Sigmoid colon (tissue), 7 donors: ENCODE measurements around the gene DLX3. TPM values are rescaled to one million over a fixed set of nuclear protein-coding genes. Genes with fewer than 3 reads are reported as not detected.

Source experiments
- DNase-seq: peaks from one replicate; pipeline ENCODE4 v3.0.0-alpha.2; 2019
- H3K27ac ChIP-seq, 4 donors: fragments of 200-600 bp; sonication (generic); one replicate each; pipeline ENCODE4 v1.5.1; 2016 to 2019; ENCODE audit warnings: mild to moderate bottlenecking in 1 of 4
- H3K27me3 ChIP-seq, 3 donors: fragments of 200-600 bp; sonication (generic); one replicate each; pipeline ENCODE4 v1.5.1; 2019; ENCODE audit warnings: mild to moderate bottlenecking in 1 of 3
- H3K36me3 ChIP-seq, 4 donors: fragments of 200-600 bp; sonication (generic); one replicate each; pipeline ENCODE4 v1.5.1; 2016 to 2019
- H3K4me1 ChIP-seq, 4 donors: fragments of 200-600 bp; sonication (generic); one replicate each; pipeline ENCODE4 v1.5.1; 2017 to 2019
- H3K4me3 ChIP-seq, 4 donors: fragments of 200-600 bp; sonication (generic); one replicate each; pipeline ENCODE4 v1.5.1; 2017 to 2019; ENCODE audit warnings: mild to moderate bottlenecking in 2 of 4, moderate library complexity in 1 of 4
- H3K9me3 ChIP-seq, 4 donors: fragments of 200-600 bp in 3 of 4; sonication (generic) in 3 of 4; one replicate each; pipeline versions ENCODE4 v1.5.1 to v1.6.1; 2013 to 2019
- EP300 ChIP-seq, 4 donors: sonication (generic); formaldehyde crosslinking; IDR thresholded peaks; one replicate each; pipeline ENCODE4 v1.6.1; 2017; ENCODE audit warnings: antibody characterized with exemption in 4 of 4
- POLR2A ChIP-seq, 2 donors: fragments of 450-650 bp; IDR thresholded peaks; one replicate each; pipeline ENCODE4 v1.6.1; 2016; ENCODE audit warnings: antibody characterized with exemption in 2 of 2, mild to moderate bottlenecking in 2 of 2, moderate library complexity in 2 of 2
- POLR2AphosphoS5 ChIP-seq, 4 donors: sonication (generic); formaldehyde crosslinking; IDR thresholded peaks; one replicate each; pipeline ENCODE4 v1.6.1; 2017; ENCODE audit warnings: antibody characterized with exemption in 4 of 4
- WGBS, 2 donors: extraction: QIAGEN DNeasy Blood & Tissue Kit; methylation state at CpG; one replicate each; pipeline ENCODE4 v1.1.7; 2013; 5-methylcytosine and 5-hydroxymethylcytosine counted together
- intact Hi-C: fragments of 100-400 bp; cut with DNase I; formaldehyde crosslinking; loops from one replicate; pipeline ENCODE4 v1.15.1; 2023
- polyA plus RNA-seq, 3 donors: library from polyadenylated mRNA; stranded (reverse); fragments of 200-250 nt; gene quantifications; one replicate each; pipeline ENCODE4 v1.2.3, GENCODE V29; 2013
- total RNA-seq, 4 donors: library from RNA; depleted of rRNA; stranded (reverse); fragments of >200 nt; gene quantifications; one replicate each; pipeline ENCODE4 v1.1.0, GENCODE V29; 2016
- TF ChIP-seq, protein P1 (sequence below), 4 experiments: fragments of 450-650 bp in 3 of 4; fragments of 200-600 bp in 1 of 4; IDR thresholded peaks; one replicate each; pipeline ENCODE4 v1.5.1; 2016 to 2019; ENCODE audit warnings: antibody characterized with exemption in 4 of 4, mild to moderate bottlenecking in 3 of 4, moderate library complexity in 2 of 4
- donor health status: healthy with polysubstance abuse.
- donor health status: Bipolar disorder and iron deficiency.
- donor health status: healthy.

The DLX3 gene
- total and polyA plus RNA-seq, 7 donors = 0.07 to 0.27 TPM; not detected in 5

GRCh38 chr17:49969134-49969759 is 25.8 kb downstream of the DLX3 start, which contains the start of gene DLX4:
Gene DLX4 (plus strand): TSS chr17:49969190. CDS start chr17:49969469, 279 bp downstream.
- no peak for DNase-seq
- intact Hi-C loops = no loop called here
- peaks cover 89 to 100% (median 99%) of the 10 kb centered on the region in 3 donors for H3K27me3 ChIP-seq
- 2 to 3% methylated on average over 45 of the region's 45 CpGs for WGBS, 2 donors
- TF ChIP-seq POLR2AphosphoS5 (IDR thresholded peaks at IDR 0.05) = no peak
- TF ChIP-seq, protein P1, sequence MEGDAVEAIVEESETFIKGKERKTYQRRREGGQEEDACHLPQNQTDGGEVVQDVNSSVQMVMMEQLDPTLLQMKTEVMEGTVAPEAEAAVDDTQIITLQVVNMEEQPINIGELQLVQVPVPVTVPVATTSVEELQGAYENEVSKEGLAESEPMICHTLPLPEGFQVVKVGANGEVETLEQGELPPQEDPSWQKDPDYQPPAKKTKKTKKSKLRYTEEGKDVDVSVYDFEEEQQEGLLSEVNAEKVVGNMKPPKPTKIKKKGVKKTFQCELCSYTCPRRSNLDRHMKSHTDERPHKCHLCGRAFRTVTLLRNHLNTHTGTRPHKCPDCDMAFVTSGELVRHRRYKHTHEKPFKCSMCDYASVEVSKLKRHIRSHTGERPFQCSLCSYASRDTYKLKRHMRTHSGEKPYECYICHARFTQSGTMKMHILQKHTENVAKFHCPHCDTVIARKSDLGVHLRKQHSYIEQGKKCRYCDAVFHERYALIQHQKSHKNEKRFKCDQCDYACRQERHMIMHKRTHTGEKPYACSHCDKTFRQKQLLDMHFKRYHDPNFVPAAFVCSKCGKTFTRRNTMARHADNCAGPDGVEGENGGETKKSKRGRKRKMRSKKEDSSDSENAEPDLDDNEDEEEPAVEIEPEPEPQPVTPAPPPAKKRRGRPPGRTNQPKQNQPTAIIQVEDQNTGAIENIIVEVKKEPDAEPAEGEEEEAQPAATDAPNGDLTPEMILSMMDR (IDR thresholded peaks at IDR 0.05) = no peak
- no peak for TF ChIP-seq POLR2A (IDR thresholded peaks at IDR 0.05)
- no peak for TF ChIP-seq EP300 (IDR thresholded peaks at IDR 0.05)
- no peak within 1 kb of the TSS for H3K27ac ChIP-seq
- H3K36me3 ChIP-seq = no peaks in the 10 kb centered on the region
- peaks cover 0 to 54% (median 45%) of the 10 kb centered on the region in 4 donors for H3K4me1 ChIP-seq
- peak within 1 kb of the TSS in 3 of 4 donors; percentile 34 to 43 (median 41) for H3K4me3 ChIP-seq
- no peaks in the 10 kb centered on the region for H3K9me3 ChIP-seq

GRCh38 chr17:49968405-49969133 is 26.5 kb downstream of the DLX3 start:
- no peak overlapping the region for H3K27ac ChIP-seq
- no peaks in the 10 kb centered on the region for H3K36me3 ChIP-seq
- 0 to 1% methylated on average over 64 of the region's 64 CpGs for WGBS, 2 donors
- no peak for DNase-seq
- intact Hi-C loops = no loop called here
- H3K4me3 ChIP-seq = peak overlapping the region in 3 of 4 donors; percentile 34 to 43 (median 41)
- TF ChIP-seq EP300 (IDR thresholded peaks at IDR 0.05) = no peak
- no peak for TF ChIP-seq POLR2AphosphoS5 (IDR thresholded peaks at IDR 0.05)
- TF ChIP-seq POLR2A (IDR thresholded peaks at IDR 0.05) = no peak
- TF ChIP-seq, protein P1 (IDR thresholded peaks at IDR 0.05) = no peak
- peaks cover 0 to 61% (median 49%) of the 10 kb centered on the region in 4 donors for H3K4me1 ChIP-seq
- H3K9me3 ChIP-seq = no peaks in the 10 kb centered on the region
- peaks cover 91 to 100% (median 99%) of the 10 kb centered on the region in 3 donors for H3K27me3 ChIP-seq

- no peak overlapping the region for H3K27ac ChIP-seq
- no peaks in the 10 kb centered on the region for H3K9me3 ChIP-seq
- DNase-seq = no peak
- 18 to 19% methylated on average over 10 of the region's 10 CpGs for WGBS, 2 donors
- H3K27me3 ChIP-seq = peaks cover 87 to 100% (median 99%) of the 10 kb centered on the region in 3 donors
- H3K36me3 ChIP-seq = no peaks in the 10 kb centered on the region
- TF ChIP-seq POLR2A (IDR thresholded peaks at IDR 0.05) = no peak
- TF ChIP-seq, protein P1 (IDR thresholded peaks at IDR 0.05) = no peak
- no peak for TF ChIP-seq EP300 (IDR thresholded peaks at IDR 0.05)
- no peak for TF ChIP-seq POLR2AphosphoS5 (IDR thresholded peaks at IDR 0.05)
- intact Hi-C loops = no loop called here
- peak overlapping the region in 3 of 4 donors; percentile 34 to 43 (median 41) for H3K4me3 ChIP-seq
- H3K4me1 ChIP-seq = peaks cover 0 to 61% (median 47%) of the 10 kb centered on the region in 4 donors
Measured at GRCh38 chr17:49967621-49968404, 27.2 kb downstream of the DLX3 start.

DNA sequence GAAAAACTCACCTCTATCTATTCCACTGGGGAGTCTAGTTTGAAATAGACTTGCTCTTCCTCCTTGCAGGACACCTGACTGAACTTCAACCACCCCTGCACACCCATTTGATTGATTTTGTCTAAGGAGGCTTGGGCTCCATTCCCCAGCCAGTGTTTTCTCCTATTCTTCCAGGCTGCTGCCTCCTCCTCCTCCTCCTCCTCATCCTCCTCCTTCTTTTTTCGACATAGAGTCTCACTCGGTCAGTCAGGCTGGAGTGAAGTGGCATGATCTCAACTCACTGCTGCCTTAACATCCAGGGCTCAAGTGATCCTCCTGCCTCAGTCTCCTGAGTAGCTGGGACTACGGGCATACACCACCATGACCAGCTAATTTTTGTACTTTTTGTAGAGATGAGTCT is 27.8 kb downstream of the DLX3 start:
- TF ChIP-seq POLR2A (IDR thresholded peaks at IDR 0.05) = no peak
- TF ChIP-seq, protein P1 (IDR thresholded peaks at IDR 0.05) = no peak
- Histone ChIP-seq H3K9me3 (no peaks in the 10 kb centered on the region), H3K4me3 (no peak overlapping the region), H3K27me3 (peaks cover 86 to 100% (median 99%) of the 10 kb centered on the region in 3 donors), H3K4me1 (peaks cover 0 to 54% (median 41%) of the 10 kb centered on the region in 4 donors), H3K27ac (no peak overlapping the region), H3K36me3 (no peaks in the 10 kb centered on the region)
- 31 to 33% methylated on average over 3 of the region's 3 CpGs for WGBS, 2 donors
- intact Hi-C loops = no loop called here
- DNase-seq = no peak
